ENCODE results near the gene ZNF296.

The ZNF296 gene

GRCh38 chr19:45103508-45104319 lies 27.4 kb upstream of the ZNF296 start:
- TF ChIP-seq GLIS3 (CRISPR knock-in tag; IDR thresholded peaks at IDR 0.05) (no peak), TOX (CRISPR knock-in tag; IDR thresholded peaks at IDR 0.05; ENCODE audit: borderline replicate concordance) (no peak), ZFP30 (CRISPR knock-in tag; IDR thresholded peaks at IDR 0.05) (no peak), ARNTL (CRISPR knock-in tag; IDR thresholded peaks at IDR 0.05; ENCODE audit: borderline replicate concordance, low read depth) (no peak), CREB5 (CRISPR knock-in tag; IDR thresholded peaks at IDR 0.05; ENCODE audit: low read depth) (no peak), ZNF565 (CRISPR knock-in tag; conservative IDR thresholded peaks at IDR 0.05; ENCODE audit: low read depth) (no peak), RARB (CRISPR knock-in tag; IDR thresholded peaks at IDR 0.05) (no peak), ISL1 (CRISPR knock-in tag; IDR thresholded peaks at IDR 0.05) (no peak), CSRNP3 (CRISPR knock-in tag; IDR thresholded peaks at IDR 0.05) (no peak), ZC3H10 (CRISPR knock-in tag; IDR thresholded peaks at IDR 0.05) (no peak), BACH2 (CRISPR knock-in tag; IDR thresholded peaks at IDR 0.05; ENCODE audit: borderline replicate concordance) (no peak)
- TF ChIP-seq, protein P1, sequence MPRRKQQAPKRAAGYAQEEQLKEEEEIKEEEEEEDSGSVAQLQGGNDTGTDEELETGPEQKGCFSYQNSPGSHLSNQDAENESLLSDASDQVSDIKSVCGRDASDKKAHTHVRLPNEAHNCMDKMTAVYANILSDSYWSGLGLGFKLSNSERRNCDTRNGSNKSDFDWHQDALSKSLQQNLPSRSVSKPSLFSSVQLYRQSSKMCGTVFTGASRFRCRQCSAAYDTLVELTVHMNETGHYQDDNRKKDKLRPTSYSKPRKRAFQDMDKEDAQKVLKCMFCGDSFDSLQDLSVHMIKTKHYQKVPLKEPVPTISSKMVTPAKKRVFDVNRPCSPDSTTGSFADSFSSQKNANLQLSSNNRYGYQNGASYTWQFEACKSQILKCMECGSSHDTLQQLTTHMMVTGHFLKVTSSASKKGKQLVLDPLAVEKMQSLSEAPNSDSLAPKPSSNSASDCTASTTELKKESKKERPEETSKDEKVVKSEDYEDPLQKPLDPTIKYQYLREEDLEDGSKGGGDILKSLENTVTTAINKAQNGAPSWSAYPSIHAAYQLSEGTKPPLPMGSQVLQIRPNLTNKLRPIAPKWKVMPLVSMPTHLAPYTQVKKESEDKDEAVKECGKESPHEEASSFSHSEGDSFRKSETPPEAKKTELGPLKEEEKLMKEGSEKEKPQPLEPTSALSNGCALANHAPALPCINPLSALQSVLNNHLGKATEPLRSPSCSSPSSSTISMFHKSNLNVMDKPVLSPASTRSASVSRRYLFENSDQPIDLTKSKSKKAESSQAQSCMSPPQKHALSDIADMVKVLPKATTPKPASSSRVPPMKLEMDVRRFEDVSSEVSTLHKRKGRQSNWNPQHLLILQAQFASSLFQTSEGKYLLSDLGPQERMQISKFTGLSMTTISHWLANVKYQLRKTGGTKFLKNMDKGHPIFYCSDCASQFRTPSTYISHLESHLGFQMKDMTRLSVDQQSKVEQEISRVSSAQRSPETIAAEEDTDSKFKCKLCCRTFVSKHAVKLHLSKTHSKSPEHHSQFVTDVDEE (CRISPR knock-in tag; IDR thresholded peaks at IDR 0.05): no peak
- TF ChIP-seq, protein P2, sequence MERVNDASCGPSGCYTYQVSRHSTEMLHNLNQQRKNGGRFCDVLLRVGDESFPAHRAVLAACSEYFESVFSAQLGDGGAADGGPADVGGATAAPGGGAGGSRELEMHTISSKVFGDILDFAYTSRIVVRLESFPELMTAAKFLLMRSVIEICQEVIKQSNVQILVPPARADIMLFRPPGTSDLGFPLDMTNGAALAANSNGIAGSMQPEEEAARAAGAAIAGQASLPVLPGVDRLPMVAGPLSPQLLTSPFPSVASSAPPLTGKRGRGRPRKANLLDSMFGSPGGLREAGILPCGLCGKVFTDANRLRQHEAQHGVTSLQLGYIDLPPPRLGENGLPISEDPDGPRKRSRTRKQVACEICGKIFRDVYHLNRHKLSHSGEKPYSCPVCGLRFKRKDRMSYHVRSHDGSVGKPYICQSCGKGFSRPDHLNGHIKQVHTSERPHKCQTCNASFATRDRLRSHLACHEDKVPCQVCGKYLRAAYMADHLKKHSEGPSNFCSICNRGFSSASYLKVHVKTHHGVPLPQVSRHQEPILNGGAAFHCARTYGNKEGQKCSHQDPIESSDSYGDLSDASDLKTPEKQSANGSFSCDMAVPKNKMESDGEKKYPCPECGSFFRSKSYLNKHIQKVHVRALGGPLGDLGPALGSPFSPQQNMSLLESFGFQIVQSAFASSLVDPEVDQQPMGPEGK (CRISPR knock-in tag; IDR thresholded peaks at IDR 0.05; ENCODE audit: borderline replicate concordance): no peak
- ATAC-seq: no peak

GRCh38 chr19:45103156-45103507 lies 26.9 kb upstream of the ZNF296 start:
- TF ChIP-seq ISL1 (CRISPR knock-in tag; IDR thresholded peaks at IDR 0.05) (no peak), ZNF70 (CRISPR knock-in tag; IDR thresholded peaks at IDR 0.05) (no peak), RARB (CRISPR knock-in tag; IDR thresholded peaks at IDR 0.05) (no peak), OSR1 (CRISPR knock-in tag; IDR thresholded peaks at IDR 0.05) (no peak), ARNTL (CRISPR knock-in tag; IDR thresholded peaks at IDR 0.05; ENCODE audit: borderline replicate concordance, low read depth) (no peak), ESRRG (CRISPR knock-in tag; IDR thresholded peaks at IDR 0.05) (no peak), ZNF565 (CRISPR knock-in tag; conservative IDR thresholded peaks at IDR 0.05; ENCODE audit: low read depth) (no peak), CSRNP3 (CRISPR knock-in tag; IDR thresholded peaks at IDR 0.05) (no peak), ZNF8 (CRISPR knock-in tag; IDR thresholded peaks at IDR 0.05) (no peak), ZFP30 (CRISPR knock-in tag; IDR thresholded peaks at IDR 0.05) (no peak), BACH2 (CRISPR knock-in tag; IDR thresholded peaks at IDR 0.05; ENCODE audit: borderline replicate concordance) (no peak)
- TF ChIP-seq, protein P2 (CRISPR knock-in tag; IDR thresholded peaks at IDR 0.05; ENCODE audit: borderline replicate concordance): no peak
- no peak for ATAC-seq

Data from SK-N-SH treated with all-trans-retinoic acid at 6 μM for 48 hours (cell line).